AG04449 (cell line): ENCODE results near the gene DTNBP1.

ENCODE experiments used
- CTCF ChIA-PET: fragments of 350-600 bp; formaldehyde crosslinking; extraction: SDS; loops from one replicate; lab custom pipeline; 2021; ENCODE audit warnings: antibody characterized with exemption; lab: Yijun Ruan, JAX
- POLR2A ChIA-PET: fragments of 400-600, 350-600 bp; formaldehyde crosslinking; extraction: SDS; loops from one replicate; lab custom pipeline; 2020; ENCODE audit warnings: antibody characterized with exemption, inconsistent platforms; lab: Yijun Ruan, JAX
- DNase-seq: peaks from one replicate; pipeline ENCODE4 v3.0.0-alpha.2; 2010; ENCODE audit warnings: low read depth, low spot score
- H3K4me3 ChIP-seq: 2 replicates; pipeline ENCODE4 v1.5.1; 2011; ENCODE audit warnings: low read depth, mild to moderate bottlenecking, control low read depth, low read length
- TF ChIP-seq, protein P1 (sequence below): IDR thresholded peaks from one replicate; pipeline ENCODE4 v1.5.1; 2011; ENCODE audit warnings: mild to moderate bottlenecking, moderate library complexity, low read length, control low read depth, inconsistent platforms; ENCODE audit not compliant: insufficient read depth; ENCODE audit errors: missing control alignments

The DTNBP1 gene

GRCh38 chr6:15606347-15606746 is 56.5 kb downstream of the DTNBP1 start:
- POLR2A ChIA-PET: no interaction called here
- TF ChIP-seq, protein P1, sequence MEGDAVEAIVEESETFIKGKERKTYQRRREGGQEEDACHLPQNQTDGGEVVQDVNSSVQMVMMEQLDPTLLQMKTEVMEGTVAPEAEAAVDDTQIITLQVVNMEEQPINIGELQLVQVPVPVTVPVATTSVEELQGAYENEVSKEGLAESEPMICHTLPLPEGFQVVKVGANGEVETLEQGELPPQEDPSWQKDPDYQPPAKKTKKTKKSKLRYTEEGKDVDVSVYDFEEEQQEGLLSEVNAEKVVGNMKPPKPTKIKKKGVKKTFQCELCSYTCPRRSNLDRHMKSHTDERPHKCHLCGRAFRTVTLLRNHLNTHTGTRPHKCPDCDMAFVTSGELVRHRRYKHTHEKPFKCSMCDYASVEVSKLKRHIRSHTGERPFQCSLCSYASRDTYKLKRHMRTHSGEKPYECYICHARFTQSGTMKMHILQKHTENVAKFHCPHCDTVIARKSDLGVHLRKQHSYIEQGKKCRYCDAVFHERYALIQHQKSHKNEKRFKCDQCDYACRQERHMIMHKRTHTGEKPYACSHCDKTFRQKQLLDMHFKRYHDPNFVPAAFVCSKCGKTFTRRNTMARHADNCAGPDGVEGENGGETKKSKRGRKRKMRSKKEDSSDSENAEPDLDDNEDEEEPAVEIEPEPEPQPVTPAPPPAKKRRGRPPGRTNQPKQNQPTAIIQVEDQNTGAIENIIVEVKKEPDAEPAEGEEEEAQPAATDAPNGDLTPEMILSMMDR: no peak
- no peak overlapping the region for H3K4me3 ChIP-seq
- no peak for DNase-seq
- CTCF ChIA-PET: interaction anchor here (1.3 kb wide), 1 partner anchor 18 kb away, joined by 3 read pairs; no protein-coding TSS in a partner anchor

DNA sequence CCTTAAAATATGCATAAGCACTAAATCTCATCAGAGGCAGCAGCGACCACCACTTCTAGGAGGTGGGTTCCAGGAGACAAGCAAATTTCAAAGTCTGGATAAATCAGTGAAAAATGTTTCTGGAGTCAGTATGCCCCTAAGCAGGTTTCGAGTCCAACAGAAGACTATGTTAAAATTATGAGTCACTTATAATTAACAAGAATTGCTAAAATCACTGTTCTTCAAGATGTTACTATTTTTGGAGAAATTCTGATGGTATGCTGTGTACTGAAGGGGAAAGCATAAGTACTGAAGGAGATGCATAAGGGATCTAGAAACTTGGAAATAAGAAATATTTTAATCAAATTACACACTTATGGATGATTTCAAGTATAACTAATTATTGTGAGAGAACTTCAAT is 58.0 kb downstream of the DTNBP1 start:
- ChIA-PET CTCF (no interaction called here), POLR2A (no interaction called here)
- TF ChIP-seq, protein P1: no peak
- no peak overlapping the region for H3K4me3 ChIP-seq
- no peak for DNase-seq

GRCh38 chr6:15602154-15602553 is 60.7 kb downstream of the DTNBP1 start:
- DNase-seq: no peak
- no peak overlapping the region for H3K4me3 ChIP-seq
- CTCF ChIA-PET: interaction anchor here (1.0 to 1.4 kb wide), 2 partner anchors 13 to 23 kb away, joined by 3 to 7 read pairs; no protein-coding TSS in a partner anchor
- TF ChIP-seq, protein P1: no peak
- POLR2A ChIA-PET: no interaction called here

DNA sequence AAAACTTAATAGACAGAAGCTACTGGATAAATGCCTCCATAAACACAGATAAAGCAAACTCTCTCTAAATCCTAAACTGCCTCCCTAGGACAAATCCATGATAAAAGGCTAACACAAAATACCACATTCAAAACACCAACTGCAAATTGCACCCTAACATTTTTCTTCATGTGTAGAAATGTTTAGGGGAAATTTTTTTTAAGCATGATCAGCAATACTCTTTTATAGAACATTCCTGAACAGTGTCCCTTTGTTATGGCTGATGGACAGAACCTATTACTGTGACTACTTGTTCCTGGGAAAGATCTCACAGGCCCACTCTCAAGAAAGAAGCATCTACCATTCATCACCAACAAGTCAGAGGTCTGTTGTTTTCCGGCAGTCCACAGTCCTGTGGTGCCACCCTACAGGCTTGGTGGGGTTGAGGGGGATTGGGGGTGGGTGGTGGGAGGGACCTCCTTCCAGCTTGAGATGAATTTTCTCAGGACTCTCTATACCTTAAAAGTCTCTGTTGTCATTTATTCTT is 64.5 kb downstream of the DTNBP1 start:
- DNase-seq: no peak
- TF ChIP-seq, protein P1: no peak
- ChIA-PET POLR2A (no interaction called here), CTCF (no interaction called here)
- H3K4me3 ChIP-seq: no peak overlapping the region

GRCh38 chr6:15596186-15596896 is 66.5 kb downstream of the DTNBP1 start:
- TF ChIP-seq, protein P1: no peak
- H3K4me3 ChIP-seq: no peak overlapping the region
- no peak for DNase-seq
- POLR2A ChIA-PET: no interaction called here
- CTCF ChIA-PET: no interaction called here

DNA sequence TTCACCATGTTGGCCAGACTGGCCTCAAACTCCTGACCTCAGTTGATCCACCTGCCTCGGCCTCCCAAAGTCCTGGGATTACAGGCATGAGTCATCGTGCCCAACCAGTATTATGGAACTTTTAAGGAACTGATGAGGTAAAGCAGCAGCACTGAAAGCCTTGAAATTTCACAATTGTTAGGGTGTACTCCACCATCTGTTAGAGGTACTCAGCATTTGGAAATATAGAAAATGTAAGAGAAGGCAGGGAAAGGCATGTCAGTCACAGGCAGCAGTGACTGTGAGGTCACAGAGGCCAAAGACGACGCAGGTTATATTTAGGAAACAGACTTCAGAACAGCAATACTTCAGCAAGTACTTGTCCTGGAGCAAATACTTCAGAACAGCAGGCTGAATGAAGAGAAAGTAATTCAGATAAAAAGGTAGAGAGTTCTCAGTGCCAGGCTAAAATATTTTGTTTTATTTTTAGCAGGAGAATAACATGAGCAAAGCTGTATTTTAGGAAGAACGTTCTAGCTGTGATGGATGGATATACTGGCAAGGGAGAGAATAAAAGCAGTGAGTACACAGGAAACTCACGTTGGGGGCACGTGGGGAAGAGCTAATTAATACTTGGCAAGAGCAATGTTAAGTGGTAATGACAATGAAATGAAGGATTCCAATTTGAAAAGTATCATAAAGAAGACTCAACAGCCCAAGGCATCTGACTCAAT is 67.2 kb downstream of the DTNBP1 start:
- TF ChIP-seq, protein P1: no peak
- POLR2A ChIA-PET: no interaction called here

More for the DNA sequence above, 67.2 kb downstream of the DTNBP1 start:
- DNase-seq: no peak
- H3K4me3 ChIP-seq: no peak overlapping the region
- CTCF ChIA-PET: no interaction called here
